Measurements from ENCODE around the gene ISOC2.

Gene ISOC2

GRCh38 chr19:55454787-55455243 is 6.6 kb downstream of the ISOC2 start:
- ATAC-seq (ENCODE audit: low read depth) (0 out of 3 replicates have a peak, but pooled peaks have one; percentile 31), DNase-seq (ENCODE audit: low spot score) (peak; percentile 55)
- Histone ChIP-seq H3K36me3 (ENCODE audit: low read depth) (no peaks in the 10 kb centered on the region), H3K4me1 (ENCODE audit: insufficient read depth, poor library complexity, severe bottlenecking) (no peaks in the 10 kb centered on the region), H3K4me3 (ENCODE audit: severe bottlenecking) (no peak overlapping the region), H3K27me3 (ENCODE audit: insufficient read depth, poor library complexity, severe bottlenecking) (peaks cover 12% of the 10 kb centered on the region), H3K9me3 (ENCODE audit: severe bottlenecking) (no peaks in the 10 kb centered on the region), H3K27ac (ENCODE audit: poor library complexity, severe bottlenecking) (no peak overlapping the region)
- peak; percentile 53 for TF ChIP-seq CTCF (IDR thresholded peaks at IDR 0.05; ENCODE audit: poor library complexity, severe bottlenecking)

DNA sequence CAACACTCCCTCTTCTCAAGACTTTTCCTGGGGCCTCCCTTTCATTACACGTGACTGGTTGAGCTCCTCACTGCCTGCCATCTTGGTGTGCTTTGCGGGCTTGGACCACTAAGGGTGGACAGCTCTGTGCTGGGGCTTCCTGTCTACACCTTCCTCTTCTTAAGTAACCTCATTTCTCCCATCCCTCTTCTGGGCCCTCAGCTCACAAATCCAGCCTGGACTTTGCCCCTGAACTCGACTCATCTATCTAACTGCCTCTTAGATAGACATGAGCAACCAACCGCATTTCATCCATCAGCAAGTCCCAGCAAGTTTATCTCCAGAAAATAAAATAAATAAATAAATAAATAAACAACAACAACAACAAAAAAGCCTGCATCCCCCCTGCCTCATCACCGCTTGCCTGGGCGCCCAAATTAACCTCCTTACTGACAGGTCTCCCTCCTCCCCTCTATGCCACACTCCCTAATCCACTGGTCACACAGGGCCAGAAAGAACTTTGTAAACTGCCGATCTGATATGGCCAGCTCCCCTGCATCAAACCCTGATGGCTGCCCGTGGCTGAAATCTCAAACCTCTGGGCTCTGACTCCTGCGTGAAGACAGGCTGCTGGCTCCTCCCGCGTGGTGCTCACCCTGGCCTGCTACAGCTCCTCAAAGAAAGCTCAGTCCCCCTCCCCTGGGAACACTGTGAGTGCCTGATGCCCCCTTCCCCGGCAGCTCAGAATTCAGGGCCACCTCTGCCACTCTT is 7.8 kb downstream of the ISOC2 start:
- TF ChIP-seq CTCF (IDR thresholded peaks at IDR 0.05; ENCODE audit: poor library complexity, severe bottlenecking): no peak
- Histone ChIP-seq H3K4me1 (ENCODE audit: insufficient read depth, poor library complexity, severe bottlenecking) (no peaks in the 10 kb centered on the region), H3K36me3 (ENCODE audit: low read depth) (no peaks in the 10 kb centered on the region), H3K4me3 (ENCODE audit: severe bottlenecking) (no peak overlapping the region), H3K9me3 (ENCODE audit: severe bottlenecking) (no peaks in the 10 kb centered on the region), H3K27me3 (ENCODE audit: insufficient read depth, poor library complexity, severe bottlenecking) (peaks cover 18% of the 10 kb centered on the region), H3K27ac (ENCODE audit: poor library complexity, severe bottlenecking) (no peak overlapping the region)
- DNase-seq (ENCODE audit: low spot score) (no peak), ATAC-seq (ENCODE audit: low read depth) (no peak; the same call in 2 of the 3 replicates)

DNA sequence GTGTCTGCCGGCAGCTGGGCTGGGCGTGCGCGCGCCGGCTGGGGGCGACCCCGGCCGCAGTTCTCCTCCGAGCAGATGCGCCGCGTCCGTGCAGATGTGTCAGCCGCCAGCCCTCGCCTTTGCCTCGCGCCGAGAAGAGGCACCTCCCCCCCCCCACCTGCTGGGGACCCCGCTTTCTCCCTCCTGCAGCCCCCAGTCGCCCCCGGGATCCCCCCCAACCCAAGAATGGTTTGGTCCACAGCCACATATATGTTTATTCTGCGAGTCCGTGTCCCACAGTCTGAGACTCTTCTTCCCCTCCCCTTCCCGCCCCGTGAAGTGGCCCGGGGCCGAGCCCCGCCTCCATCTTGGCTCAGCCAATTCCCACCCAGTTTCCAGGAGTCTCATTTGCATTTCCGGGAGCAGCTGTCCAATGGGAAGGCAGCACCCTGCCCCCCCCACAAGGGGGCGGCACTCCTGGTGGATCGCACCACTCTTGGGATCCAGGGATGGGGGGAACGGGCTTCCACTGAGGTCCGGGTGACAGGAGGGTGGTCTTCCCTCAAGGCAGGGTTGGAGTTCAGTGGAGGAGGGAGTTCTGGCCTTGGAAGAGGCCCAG is 8.6 kb downstream of the ISOC2 start:
- no peaks in the 10 kb centered on the region for H3K9me3 ChIP-seq (ENCODE audit: severe bottlenecking)
- ATAC-seq (ENCODE audit: low read depth): peak; percentile 48; the same call in 2 of the 3 replicates
- H3K4me1 ChIP-seq (ENCODE audit: insufficient read depth, poor library complexity, severe bottlenecking): no peaks in the 10 kb centered on the region
- no peak overlapping the region for H3K4me3 ChIP-seq (ENCODE audit: severe bottlenecking)
- peak; percentile 51 for DNase-seq (ENCODE audit: low spot score)
- no peak overlapping the region for H3K27ac ChIP-seq (ENCODE audit: poor library complexity, severe bottlenecking)
- no peaks in the 10 kb centered on the region for H3K36me3 ChIP-seq (ENCODE audit: low read depth)
- H3K27me3 ChIP-seq (ENCODE audit: insufficient read depth, poor library complexity, severe bottlenecking): peaks cover 18% of the 10 kb centered on the region
- TF ChIP-seq CTCF (IDR thresholded peaks at IDR 0.05; ENCODE audit: poor library complexity, severe bottlenecking): no peak

GRCh38 chr19:55451965-55452748 is 9.3 kb downstream of the ISOC2 start:
- Histone ChIP-seq H3K4me1 (ENCODE audit: insufficient read depth, poor library complexity, severe bottlenecking) (no peaks in the 10 kb centered on the region), H3K36me3 (ENCODE audit: low read depth) (no peaks in the 10 kb centered on the region), H3K4me3 (ENCODE audit: severe bottlenecking) (no peak overlapping the region), H3K9me3 (ENCODE audit: severe bottlenecking) (no peaks in the 10 kb centered on the region), H3K27ac (ENCODE audit: poor library complexity, severe bottlenecking) (no peak overlapping the region), H3K27me3 (ENCODE audit: insufficient read depth, poor library complexity, severe bottlenecking) (peaks cover 18% of the 10 kb centered on the region)
- TF ChIP-seq CTCF (IDR thresholded peaks at IDR 0.05; ENCODE audit: poor library complexity, severe bottlenecking): no peak
- peak; percentile 62 for DNase-seq (ENCODE audit: low spot score)
- ATAC-seq (ENCODE audit: low read depth): no peak
